HG02981 (cell line): ENCODE measurements around the gene DACH1.
A peak's percentile ranks its signal among the peaks of the same experiment; 100 is the strongest.
"Not testable (repeated sequence)": the region's sequence is repeated elsewhere in the genome, so short reads cannot be mapped to it uniquely, and the experiment has no call there.

Source experiments
- ATAC-seq: cut with Tn5 transposase; IDR thresholded peaks from one replicate; pipeline ENCODE4 v1.9.1; 2021; ENCODE audit warnings: mild to moderate bottlenecking, moderate library complexity; ENCODE audit not compliant: unreplicated experiment

DACH1 gene

DNA sequence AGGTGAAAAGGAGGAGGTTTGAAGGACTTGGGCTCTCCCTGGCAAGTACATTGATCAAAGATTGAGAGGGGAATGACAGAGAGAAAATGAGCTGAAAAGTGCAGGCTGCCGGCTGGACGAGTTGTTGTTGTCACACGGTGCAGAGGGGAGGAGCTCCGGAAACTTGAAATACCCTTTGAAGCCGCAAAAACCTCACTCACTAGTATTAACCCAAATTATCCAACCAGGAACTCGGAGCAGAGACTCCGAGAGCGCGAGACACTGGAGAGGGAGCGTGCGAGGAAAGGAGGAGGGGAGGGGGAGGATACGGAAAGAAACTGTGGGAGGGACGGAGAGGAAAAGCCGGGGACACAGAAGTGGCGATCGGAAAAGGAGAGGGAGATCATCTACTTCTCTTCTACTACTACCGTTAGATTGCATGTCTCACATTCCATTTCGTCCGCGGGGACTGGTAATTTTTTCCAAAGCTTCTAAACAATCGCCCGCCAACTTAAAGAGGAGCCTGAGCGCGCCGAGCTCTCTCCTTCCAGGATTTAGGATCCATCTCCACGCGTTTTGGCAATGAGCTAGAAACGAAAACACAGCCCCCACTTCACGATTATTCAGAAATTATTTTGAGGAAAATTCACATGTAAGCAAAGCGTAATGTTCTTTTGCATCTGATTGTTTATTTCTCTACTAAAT lies at the start of gene DACH1:
Gene DACH1, minus strand, starts transcription at position 74 of the 684 bp plus-strand sequence.
- peak; percentile 47 for ATAC-seq

DNA sequence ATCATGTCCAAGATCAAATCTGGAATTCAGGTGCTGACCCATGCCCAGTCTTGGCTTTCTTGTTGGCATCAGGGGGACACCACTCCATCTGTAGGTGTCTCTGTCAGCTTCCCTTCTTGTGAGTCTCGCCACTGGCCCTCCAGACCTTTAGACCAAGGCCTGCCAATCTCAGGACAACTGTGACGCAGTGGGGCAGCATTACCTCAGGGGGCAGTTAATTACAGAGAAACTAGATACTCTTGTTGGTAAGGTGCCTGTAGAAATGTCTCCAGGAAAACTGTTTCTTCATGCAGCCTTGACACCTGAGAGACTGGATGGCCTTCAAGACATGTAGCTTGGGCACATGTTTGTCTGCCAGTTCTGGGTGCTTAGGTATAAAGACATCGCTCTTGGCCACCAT lies 46.7 kb upstream of the DACH1 start:
- ATAC-seq: no peak

DNA sequence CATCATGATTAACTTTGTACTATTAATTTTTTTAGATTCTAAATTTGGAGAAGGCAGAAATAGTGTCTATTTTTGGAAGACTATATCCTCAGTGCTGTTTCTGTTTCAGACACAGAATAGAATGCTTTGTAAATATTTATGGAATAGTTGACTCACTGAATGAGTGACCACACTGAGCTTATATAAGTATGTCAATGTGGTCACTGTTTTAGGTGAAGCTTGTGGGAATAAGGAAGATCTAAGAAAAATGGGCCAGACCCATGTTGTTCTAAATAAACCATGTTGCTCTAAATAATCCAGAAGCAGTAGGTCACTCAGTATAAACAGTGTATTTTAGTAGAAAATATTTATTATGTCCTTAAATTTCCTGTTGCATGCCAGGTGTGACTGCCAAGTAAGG lies 45.5 kb upstream of the DACH1 start:
- no peak for ATAC-seq

DNA sequence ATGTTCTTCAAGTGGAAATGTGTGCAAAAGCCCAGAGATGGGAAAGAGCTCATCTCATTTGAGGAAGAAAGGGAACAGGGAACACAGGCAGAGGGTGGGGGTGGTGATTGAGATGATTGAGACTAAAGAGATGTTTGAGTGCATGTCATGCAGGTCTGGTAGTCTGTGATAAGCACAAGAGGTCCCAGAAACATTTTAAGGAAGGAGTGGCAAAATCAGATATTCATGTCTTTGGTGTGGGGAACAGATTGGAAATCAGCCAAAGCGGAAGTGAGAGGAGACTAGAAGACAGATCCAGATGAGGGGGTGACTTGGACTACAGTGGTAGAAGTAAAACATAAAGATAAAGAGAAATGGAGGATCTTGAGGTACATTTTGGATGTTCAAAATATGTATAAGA lies 39.4 kb upstream of the DACH1 start:
- no peak for ATAC-seq

DNA sequence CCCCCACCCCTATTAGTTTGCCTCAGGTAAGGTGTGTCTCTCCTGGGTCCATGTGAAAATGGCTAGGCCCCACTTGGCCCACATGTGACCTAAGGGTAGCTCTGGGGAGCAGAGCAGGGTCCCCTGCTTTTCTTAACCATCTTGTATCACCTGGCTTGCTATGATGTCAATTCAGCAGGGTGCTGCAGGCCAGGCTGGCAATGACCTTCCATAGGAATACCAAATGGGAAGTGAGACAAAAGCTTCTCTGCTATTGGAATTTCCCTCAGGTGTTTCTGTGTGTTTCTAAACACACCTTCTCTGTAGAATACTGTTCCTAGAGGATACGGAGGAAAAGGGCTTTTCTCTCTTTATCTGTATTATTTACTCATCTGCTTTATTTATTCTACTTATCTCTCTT lies 35.7 kb upstream of the DACH1 start:
- ATAC-seq: no peak

DNA sequence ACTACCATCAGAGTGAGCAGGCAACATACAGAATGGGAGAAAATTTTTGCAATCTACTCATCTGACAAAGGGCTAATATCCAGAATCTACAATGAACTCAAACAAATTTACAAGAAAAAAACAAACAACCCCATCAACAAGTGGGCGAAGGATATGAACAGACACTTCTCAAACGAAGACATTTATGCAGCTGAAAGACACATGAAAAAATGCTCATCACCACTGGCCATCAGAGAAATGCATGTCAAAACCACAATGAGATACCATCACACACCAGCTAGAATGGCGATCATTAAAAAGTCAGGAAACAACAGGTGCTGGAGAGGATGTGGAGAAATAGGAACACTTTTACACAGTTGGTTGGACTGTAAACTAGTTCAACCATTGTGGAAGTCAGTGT lies 26.5 kb upstream of the DACH1 start:
- not testable (repeated sequence) for ATAC-seq

DNA sequence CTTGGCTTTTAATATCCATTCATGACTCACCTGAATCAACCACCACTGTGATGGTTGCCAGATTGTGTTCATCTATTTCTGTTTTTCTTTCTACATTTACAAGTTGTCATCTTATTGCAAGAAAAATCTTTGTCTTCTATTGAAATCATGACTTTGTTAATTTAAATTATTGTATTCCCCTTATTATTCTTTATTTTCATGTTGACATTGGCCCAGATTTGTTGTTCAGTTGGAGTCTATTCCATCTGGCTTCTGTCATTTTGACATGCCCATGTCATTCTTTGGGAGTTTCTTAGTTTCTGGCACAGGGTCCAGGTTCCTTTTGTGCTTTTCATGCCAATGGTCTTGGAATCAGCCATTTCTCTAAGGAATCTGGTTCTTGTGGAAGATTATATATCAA lies 19.9 kb upstream of the DACH1 start:
- no peak for ATAC-seq

DNA sequence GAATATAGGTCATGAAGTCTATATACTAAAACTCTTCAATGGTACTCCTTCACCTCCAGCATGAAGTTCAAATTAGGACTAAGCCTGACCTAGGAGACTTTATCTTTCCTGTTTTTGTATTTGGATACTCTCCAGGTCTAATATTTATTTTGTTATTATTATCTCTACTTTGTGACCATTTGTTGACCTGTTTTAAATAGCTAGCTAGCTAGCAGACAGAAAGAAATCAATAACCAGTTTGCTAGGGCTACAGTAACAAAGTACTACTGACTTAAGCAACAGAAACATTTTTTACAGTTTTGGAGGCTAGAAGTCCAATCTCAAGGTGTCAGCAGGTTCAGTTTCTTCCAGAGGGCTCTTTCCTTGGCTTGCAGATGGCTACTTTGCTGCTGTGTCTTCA lies 15.1 kb upstream of the DACH1 start:
- ATAC-seq: no peak

DNA sequence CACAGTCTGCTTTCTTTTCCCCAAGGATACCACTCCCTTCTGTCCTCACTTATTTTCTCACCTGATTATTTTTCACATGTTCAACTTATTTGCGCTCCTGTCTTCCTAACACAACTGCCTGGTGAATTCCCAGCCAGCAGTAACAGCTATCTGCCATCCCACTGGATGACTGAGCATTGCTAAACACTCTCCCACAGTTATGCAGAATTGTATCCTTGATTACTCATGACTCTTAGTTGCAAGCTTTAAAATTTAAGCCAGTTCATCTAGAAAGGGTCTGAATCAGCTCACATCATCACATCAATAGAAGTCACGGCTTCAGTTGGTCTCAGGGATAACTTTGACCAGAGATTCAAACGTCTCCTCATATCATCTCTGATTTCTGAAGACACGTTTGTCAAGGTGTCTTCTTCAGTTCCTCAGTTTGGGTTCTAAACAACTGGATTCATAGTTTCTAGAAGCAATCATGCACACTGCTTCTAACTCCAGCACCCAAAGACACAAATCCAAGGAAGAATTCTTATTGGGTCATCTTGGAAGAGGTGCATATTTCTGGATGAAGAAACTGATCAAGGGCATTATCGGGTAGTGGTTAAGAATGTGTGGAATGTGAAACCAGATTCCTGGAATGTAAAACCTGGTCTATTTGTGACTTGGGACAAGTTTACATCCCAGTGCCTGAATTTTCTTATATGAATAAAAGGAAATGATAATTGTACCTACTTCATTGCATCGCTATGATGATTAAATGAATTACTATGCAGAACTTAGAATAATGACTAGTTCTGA lies 13.9 kb upstream of the DACH1 start:
- ATAC-seq: no peak

DNA sequence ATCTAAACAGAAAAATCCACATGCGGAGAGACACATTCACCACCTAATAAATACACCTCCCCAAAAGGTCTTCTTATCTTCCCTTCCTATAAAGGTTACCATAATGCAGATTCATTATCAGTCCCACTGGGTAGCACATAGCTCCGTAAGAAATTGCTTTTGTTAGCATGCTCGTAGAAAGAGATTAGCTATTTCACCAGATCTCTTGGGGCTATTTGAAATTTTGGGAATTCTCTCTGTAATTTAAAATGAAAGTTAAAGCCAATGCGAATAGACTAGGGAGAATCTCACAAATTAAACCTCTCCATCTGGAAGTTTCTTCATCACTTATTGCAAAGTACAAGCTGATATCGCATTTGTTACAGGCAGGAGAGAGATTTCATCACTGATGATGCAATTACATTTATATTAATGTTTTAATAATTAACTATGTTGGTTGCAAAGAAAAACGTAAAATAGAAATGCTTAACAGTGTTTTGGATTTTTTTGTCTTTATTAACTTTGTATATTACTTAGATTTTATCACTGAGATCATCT lies 12.9 kb upstream of the DACH1 start:
- no peak for ATAC-seq

DNA sequence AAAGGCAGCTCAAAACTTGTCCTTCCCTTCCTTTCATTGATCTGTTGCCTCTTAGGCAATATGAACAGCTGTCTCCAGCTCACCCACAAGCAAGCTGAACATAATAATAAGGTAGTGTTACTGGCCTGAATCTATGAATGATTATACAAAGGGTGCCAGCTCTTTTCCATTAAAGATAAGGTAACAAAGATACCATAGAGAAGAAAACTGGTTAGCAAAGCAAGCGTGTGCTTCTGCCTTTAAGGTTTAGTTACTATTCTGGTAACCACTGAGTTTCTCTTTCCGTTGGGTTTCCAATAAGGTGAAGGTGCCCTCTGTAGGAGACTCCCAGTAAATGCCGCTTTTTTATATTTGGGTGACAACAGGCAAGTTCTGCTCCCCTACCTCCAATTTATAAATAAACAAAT lies 12.1 kb upstream of the DACH1 start:
- peak; percentile 98 for ATAC-seq

DNA sequence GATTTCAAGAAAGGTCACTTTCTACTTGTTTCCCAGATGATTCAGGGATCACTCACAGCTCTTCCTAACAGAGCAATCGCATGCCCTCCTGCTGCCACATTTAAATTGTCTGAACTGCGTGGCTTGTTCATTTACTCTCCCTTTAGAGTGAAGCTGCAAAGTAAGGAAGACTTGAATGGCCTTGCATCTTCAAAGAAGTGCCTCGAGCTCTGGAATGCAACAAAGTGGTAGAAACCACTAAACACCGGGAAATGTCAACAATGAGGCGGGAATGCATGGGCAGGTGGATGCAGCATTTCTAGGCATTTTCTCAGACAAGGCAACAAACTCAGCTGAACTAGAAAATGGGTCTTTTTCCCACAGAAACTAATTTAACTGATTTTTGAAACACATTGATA lies 10.3 kb upstream of the DACH1 start:
- ATAC-seq: no peak

DNA sequence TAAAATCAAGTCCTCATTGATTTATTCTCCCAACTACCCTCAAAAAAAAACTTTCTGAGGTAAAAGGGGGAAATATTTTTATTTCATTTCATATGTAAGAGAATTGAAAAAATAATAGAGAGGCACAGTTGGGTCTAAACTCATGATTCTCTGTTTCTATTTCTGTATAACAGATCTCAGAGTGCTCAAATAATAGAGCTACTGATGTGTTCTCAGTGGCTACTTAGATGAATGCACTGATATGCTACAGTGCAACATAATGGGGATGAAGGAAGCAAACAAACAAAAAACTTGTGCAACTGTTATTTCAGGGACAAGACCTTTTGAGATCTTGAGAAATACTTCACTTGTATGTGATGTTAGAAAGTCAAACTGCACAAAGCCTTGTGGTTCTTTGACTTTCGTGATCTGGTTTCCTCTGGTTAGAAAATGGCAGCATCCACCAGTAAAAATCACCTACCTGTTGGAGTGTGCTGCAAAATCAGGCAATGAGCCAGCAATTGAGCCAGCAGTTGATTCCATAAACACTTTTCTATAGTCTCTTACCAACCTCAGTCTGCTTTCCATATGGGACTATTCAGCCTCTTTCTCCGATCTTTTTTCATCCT lies 9.7 kb upstream of the DACH1 start:
- ATAC-seq: no peak

DNA sequence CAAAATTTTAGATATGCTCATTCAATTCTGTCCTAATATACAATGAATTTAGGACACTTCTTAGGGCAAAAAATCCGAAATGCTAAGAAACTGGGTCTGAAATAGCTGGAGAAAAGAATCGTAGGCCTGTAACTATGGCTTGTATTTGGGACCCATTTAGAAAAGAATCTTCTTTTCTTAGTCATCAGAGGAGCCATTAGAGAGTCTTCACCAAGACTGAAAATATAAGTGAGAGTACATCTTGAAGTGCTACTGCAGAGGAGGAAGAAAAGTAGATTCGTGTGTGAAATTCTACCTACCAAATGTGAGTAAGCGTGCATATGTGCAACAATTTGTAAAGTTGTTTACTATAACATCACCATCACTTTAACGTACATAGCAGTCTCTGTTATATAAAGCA lies 8.8 kb upstream of the DACH1 start:
- no peak for ATAC-seq

DNA sequence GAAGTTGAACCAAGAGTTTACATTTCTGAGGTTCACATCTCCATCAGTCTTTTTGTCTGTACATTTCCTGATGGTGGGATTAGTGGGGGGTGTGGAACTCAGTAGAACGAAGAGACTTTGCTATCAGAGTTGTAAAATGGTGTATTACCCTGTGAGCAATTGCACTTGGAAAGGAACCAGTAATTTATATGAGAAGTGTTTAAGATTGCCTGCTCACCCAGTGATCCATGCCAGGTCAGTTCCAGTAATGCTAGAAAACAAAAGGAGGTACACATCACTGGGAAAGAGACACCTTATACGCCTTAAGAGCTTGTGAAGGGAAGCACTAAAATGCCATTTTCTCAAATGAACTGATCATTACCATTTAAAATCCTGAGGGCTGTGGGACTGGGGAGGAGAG lies 7.5 kb upstream of the DACH1 start:
- ATAC-seq: no peak

DNA sequence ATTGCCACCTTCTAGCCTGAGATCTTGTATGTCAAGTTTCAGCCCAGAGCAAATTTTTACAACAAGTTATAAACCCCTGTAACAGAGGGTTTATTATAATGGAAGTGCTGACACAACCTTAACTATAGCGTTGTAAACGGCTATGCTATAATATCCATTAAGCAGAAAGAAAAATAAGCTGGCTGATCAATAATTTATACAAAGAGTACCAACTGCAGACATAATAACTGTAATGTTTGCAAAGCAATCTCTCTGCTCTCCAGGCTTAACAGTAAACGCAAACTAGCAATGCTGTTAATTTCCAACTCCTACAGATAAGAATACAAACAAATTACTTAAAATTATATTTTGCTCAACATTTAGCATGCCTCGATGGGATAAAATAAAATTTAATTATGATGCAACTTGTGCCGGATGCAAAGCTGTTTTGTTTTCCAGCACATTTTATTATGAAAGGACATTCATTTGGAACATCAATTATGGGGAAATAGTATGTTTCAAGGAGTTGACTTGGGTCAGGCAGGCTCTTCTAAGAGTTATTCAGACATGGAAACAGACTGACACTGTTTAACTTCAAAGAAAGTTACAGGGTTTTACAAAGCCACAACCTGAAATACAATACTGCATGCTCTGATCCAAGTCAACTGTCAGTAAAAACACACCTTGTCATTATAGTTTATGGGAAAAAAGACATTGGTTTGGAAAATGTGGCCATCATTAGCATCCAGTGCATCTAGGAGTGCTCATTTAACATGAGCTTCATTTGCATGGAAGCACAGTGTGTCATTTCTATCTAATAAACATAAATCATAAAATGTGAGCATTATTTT lies 6.6 kb upstream of the DACH1 start:
- no peak for ATAC-seq

DNA sequence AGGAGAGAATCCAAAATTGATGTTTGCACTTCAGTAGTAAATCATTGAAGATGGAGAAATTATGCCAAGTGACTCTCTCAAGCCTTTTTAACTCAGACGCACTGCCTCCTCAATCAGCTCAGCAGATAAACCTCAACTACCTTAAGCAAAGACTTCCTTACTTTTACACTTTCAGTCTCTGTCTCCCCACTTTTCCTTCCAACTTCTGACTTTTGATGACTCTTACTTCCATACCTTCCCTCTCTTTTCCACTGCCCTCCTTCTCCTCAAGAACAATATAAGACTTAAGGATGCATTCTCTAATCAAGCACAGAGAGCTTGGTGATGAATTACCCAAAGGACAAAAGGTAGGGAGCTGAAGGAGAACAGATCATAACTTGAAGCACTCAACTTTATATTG lies 4.8 kb upstream of the DACH1 start:
- no peak for ATAC-seq

DNA sequence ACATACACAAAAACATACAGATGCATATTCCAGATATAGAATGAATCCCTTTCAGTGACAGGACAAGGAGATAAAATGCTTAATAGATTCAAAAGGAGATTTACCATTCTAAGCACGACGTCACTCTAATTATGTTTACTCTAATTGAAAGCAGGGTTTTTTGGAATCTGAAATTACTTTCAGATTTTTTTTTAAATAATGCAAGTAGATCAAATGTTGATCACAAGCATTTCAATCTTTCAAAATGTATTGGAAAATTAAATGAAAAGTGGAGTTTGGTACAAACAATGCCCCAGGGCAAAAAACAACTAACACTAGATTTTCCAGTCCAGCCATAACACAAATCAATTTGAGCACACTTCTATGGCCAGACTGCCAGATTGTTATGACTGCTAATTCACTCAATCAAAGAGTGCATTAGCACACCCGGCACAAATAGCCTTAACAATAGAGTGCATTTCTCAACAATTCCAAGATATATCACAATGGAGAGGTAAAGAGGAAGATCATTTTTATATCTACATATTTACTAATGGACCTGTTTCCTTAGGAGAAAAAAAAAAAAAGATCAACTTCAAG lies 4.3 kb upstream of the DACH1 start:
- no peak for ATAC-seq

DNA sequence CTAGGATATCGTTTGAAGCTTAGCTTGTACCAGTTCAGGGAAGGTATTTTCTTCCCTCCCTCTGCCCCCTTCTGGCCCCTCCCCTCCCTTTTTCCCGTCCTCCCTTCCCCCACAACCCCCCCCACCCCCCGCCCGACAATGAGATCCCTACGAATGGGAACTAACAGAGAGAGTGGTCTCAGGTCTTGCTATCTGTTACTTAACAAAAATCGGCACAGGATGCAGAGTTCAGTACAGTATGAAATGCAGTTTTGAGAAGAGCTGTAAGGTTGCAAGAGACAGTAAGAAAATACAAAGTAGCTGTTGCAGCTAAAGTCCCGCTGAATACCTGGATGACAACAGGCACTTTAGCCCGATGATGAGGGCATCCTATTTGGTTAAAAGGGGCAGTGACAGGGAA lies 3.1 kb upstream of the DACH1 start:
- no peak for ATAC-seq

DNA sequence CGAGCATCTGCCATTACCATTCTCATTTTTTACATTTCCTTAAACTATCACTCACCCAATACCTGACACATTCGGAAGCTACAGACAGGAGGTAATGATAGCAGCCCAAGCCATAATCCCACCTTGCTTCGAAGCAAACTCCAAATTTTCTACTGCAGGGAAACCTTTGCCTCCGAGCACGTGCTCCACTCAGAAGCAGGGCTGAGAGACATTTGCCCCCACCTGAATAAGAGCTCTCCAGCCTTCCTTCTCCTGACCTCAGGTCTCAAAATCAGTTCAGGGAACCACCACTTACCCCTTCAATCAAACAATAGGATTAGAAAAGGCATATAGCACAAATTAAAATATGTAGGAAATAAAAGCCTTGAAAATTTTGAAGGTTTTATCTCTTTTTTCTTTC lies 2.3 kb upstream of the DACH1 start:
- ATAC-seq: no peak
